ENCODE data around the gene CD164L2. TPM values are rescaled to one million over a fixed set of nuclear protein-coding genes. Genes with fewer than 3 reads are reported as not detected.

CD164L2 gene
- total and polyA plus RNA-seq, 2 experiments from 2014 or later: 2.0 to 2.8 TPM

GRCh38 chr1:27379564-27380122 lies 3.5 kb downstream of the CD164L2 start:
- Mint-ChIP-seq H3K4me3 (no peak overlapping the region), H3K36me3 (ENCODE audit: low read depth) (no peaks in the 10 kb centered on the region), H3K27ac (no peak overlapping the region), H3K27me3 (ENCODE audit: insufficient read depth, low read depth, poor library complexity) (peaks cover 8% of the 10 kb centered on the region), H3K9me3 (no peaks in the 10 kb centered on the region), H3K4me1 (peaks cover 6% of the 10 kb centered on the region; the same call in 1 of the 3 replicates)
- Histone ChIP-seq H3K79me2 (replicated peaks; ENCODE audit: insufficient read depth) (no peaks in the 10 kb centered on the region), H4K20me1 (replicated peaks; ENCODE audit: insufficient read depth) (no peaks in the 10 kb centered on the region), H3K27ac (ENCODE audit: low read depth) (no peak overlapping the region), H3F3A (replicated peaks; ENCODE audit: low read depth) (no peaks in the 10 kb centered on the region), H3K27me3 (ENCODE audit: insufficient read depth) (peaks cover 5% of the 10 kb centered on the region), H2AFZ (no peak overlapping the region), H3K4me2 (no peak overlapping the region), H3K4me3 (no peak overlapping the region), H3K4me1 (ENCODE audit: insufficient read depth) (peaks cover 3% of the 10 kb centered on the region; the same call in 1 of the 2 replicates), H3K9me2 (ENCODE audit: insufficient read depth) (no peaks in the 10 kb centered on the region), H3K36me3 (ENCODE audit: insufficient read depth) (no peaks in the 10 kb centered on the region)
- no peak for ATAC-seq
- no peak for TF ChIP-seq NANOG (IDR thresholded peaks at IDR 0.05; ENCODE audit: borderline replicate concordance)
- no peak for TF ChIP-seq ZNF331 (CRISPR knock-in tag; IDR thresholded peaks at IDR 0.05; ENCODE audit: low read depth)
- TF ChIP-seq ZNF114 (CRISPR knock-in tag; IDR thresholded peaks at IDR 0.05): no peak
- TF ChIP-seq REST (IDR thresholded peaks at IDR 0.05; ENCODE audit: unreplicated experiment): no peak
- TF ChIP-seq POLR2AphosphoS5 (IDR thresholded peaks at IDR 0.05; ENCODE audit: low read depth): no peak
- no peak for TF ChIP-seq EZH2 (IDR thresholded peaks at IDR 0.05; ENCODE audit: low read depth, unreplicated experiment)
- TF ChIP-seq STAT1 (IDR thresholded peaks at IDR 0.05; ENCODE audit: unreplicated experiment): no peak
- TF ChIP-seq CTCF (conservative IDR thresholded peaks at IDR 0.05; ENCODE audit: low read depth in 2 of 2): no peak
- no peak for TF ChIP-seq CREB1 (CRISPR knock-in tag; IDR thresholded peaks at IDR 0.05; ENCODE audit: low read depth)
- TF ChIP-seq EZH2phosphoT487 (IDR thresholded peaks at IDR 0.05; ENCODE audit: unreplicated experiment): no peak
- no peak for TF ChIP-seq ETS1 (IDR thresholded peaks at IDR 0.05)
- no peak for TF ChIP-seq JUNB (IDR thresholded peaks at IDR 0.05; ENCODE audit: unreplicated experiment)
- TF ChIP-seq ZNF462 (CRISPR knock-in tag; IDR thresholded peaks at IDR 0.05): no peak
- DNase-seq (ENCODE audit: low spot score): no peak

Measured in GM23338 (cell line).